GM18870 (cell line): ENCODE results near the gene CPAMD8.

ENCODE experiments used
- ATAC-seq: cut with Tn5 transposase; IDR thresholded peaks from one replicate; pipeline ENCODE4 v1.9.1; 2021; ENCODE audit warnings: moderate library complexity; ENCODE audit not compliant: unreplicated experiment

The CPAMD8 gene

DNA sequence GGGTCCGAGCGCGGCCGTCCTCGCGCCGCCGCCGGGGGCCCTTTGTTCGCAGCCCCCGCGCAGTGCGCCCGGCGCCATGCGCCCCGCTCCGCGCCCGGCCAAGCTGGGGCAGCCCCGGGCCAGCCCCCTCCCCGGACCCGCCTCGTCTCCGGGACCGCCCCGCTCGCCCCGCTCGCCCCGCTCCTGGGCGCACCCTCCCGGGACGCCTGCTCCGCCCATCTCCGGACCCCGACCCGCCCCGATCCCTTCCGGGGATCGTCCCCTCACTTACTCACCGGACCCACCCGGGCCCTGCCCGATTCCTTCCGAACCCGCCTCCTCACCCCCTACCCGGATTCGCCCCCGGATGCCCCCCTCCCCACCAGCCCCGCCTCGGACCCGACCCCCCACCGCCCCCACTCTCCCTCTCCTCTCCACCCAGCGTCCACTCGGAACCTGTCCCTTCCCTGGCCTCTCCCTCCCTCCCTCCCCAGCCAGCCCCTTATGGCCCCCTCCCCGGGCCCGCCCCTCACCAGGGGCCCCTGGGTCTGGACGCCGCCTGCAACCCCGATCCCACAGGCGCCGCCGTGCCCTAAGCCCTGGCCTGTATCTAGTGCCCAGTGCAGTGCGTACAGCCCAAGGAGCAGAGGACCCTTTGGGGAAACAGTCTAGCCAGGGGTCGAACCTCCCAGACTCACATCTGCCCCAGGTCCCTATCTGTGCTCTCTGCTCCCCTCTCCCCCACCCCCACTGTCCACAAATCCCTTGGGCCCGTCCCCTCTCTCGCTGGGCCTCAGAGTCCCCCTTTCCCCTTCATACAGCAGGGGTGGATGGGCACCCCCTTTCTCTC is at the start of gene CPAMD8:
CPAMD8 (minus strand) TSS at position 105 of the 829 bp plus-strand sequence. CDS start 168 bp downstream, outside the sequence.
- no peak for ATAC-seq

DNA sequence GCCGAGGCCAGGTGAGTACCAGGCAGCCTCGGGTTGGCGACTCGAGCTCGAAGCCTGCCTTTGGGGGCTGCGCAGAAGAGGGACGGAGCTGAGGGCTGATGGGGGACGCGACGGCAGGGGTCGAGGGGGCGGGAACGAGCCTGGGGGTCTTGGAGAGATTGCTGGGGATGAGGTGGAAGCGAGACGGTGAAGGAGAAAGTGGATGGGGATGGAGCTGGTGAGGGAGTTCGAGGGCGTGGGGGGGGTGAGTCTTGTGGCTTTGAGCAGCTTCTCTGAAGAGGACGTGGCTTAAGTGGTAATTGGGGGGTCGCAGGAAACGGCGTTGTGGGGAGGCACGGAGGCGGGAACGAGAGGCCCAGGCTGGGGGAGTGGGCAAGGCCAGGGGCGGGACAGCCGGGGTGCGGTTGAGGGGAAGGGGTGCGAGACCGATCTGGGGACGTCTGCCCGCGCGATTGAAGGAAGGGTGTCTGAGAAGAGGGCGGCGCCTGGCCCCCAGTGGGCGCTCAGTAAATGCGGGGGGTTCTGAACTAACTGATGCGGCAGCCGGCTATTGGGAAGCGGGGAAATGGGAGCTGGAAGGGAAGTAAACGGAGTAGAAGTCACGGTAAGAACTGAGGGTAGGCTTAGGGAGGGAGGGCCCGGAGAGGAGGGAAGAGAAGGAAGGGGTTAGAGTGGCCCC is 49.4 kb upstream of the CPAMD8 start:
- ATAC-seq: no peak

DNA sequence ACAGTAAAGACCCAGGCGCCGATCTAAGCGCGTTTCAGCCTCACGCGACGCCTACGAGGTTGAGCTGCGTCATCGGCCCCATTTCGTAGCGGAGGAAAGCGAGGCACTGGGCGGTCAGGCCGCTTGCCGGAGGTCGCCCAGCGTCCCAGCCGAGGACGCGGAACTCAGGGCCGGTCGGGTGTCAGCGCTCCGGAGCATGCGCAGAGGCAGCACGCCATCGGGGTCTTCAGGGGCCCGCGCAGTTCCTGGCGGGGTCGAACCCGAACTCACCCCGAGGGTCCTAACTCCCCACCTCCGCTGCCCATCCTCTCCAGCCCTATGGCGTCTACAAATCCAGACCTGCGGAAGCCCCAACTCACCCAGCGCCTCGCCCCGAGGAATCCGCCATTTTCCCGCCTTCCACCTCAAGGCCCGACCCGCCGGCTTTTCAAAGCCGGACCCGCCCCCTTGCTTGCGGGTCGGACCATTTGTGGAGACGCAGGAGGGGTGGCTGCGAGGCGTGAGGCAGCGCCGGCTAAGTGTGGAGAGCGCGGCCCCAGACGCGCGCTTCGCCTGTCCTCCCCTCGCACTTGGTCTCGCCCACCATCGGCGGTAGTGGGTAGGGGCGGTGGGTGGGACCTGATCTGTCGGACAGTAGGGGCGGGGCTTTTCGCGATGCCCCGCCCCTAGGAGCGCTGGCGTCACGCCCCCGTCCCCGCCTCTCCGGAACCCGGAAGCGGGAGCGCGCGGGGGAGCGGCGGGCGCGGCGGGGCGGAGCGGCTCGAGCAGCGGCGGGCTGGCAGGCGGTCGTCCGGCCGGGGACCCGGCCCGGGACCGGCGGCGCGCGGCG is 48.6 kb upstream of the CPAMD8 start, which contains the start of the genes HAUS8 and MYO9B:
HAUS8 (minus strand) TSS at position 418 of the 829 bp plus-strand sequence; CDS start at position 388, 30 bp downstream.
MYO9B (plus strand) TSS at position 743 of the 829 bp plus-strand sequence. CDS start 25,941 bp downstream, outside the sequence.
- ATAC-seq: peak; percentile 56

DNA sequence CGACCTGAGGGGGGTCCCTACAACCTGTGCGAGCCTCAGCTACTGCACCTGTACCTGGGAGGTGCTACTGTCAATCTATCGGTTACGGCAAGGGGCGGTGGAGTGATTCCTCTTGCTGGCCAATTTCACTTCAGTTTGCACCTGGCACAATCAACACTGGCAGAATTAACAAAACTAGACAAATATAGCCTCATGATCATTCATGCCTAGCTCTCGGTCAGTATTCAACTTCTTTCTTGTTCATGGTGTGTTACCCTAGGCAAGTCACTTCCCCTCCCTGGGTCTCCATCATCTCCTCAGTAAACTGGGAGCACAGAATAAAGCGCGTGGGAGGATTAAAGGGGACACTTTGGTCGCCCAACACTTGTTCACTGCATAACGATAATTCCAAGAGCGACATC is 48.0 kb upstream of the CPAMD8 start:
- ATAC-seq: peak; percentile 2

DNA sequence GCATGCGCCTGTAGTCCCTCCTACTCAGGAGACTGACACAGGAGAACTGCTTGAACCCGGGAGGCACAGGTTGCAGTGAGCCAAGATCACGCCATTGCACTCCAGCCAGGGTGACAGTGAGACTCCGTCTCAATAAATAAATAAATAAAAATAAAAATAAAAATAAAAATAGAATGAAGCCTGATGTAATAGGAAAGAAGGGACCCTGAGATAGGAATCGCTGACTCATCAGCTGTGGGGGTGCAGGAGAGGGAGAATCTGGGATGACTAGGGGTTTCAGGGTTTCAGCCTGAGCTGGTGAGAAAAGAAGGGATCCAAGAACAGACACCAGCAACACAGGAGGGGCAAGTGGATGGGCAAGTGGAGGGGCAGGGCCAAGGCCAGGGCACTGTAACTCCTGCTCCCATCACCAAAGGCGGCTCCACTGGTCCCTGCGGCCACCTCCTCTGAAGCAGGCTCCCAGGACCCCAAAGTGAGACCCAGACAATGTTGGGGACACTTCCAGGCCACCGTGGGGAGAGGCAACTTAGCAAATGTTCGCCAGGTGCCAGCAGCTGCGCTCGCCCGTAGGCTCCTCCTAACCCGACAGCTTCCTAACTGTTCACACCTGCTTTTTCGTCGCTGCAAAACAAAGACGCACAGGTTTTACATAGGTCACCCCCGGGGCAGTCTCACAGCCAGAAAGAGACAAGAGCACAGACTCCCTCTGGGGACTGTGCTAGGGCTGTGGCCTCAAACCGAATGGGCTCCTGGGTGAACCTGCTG is 47.4 kb upstream of the CPAMD8 start:
- no peak for ATAC-seq

DNA sequence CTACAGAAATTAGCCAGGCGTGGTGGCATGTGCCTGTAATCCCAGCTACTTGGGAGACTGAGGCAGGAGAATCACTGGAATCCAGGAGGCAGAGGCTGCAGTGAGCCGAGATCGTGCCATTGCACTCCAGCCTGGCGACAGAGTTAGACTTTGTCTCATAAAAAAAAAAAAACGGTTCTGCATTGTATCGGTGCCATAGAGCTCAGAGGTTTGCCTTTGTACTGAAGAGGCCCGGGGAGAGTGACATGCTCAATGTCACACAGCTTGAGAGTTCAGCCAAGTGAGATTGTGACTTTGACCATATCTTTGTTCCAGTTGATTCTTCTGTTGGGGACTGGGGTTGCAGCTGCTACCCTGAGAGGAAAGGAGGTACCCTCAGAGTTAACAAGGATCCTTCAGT is 44.3 kb upstream of the CPAMD8 start:
- ATAC-seq: no peak

DNA sequence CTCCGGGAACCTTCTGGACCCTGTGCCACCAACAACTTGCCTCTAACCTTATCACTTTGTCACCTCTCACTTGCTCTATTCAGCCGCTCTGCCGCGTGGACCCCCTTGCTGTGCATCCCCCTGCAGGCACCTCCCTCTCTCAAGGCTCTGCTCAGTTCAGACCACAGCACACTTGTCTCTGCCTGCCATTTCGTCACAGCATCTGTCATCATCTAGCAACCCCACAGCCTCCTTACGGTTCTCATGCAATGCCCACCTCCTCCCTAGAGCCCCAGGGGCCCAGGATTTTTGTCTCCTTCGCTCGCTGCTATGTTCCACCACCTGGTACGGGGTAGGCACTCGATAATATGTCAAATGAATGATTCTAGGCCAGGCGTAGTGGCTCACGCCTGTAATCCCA is 43.8 kb upstream of the CPAMD8 start:
- no peak for ATAC-seq

DNA sequence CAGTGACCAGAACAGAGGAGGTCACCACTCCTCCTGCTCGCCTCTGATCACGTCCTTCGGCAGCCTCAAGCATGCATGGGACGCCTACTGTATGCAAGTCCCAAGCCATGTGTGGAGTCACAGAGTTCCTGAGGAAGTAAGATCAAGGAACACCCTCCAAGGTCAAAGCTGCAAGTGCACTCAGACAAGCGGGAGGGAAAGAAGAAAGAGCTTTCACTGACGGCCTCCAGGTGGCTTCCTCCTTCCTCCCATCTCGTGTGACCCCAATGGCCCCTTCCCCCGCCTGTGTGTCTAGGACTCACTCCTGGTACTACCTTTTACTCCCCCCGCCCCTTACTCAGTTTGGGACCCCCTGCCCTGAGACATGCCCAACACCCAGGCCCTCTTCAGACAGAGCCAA is 42.6 kb upstream of the CPAMD8 start:
- ATAC-seq: no peak

DNA sequence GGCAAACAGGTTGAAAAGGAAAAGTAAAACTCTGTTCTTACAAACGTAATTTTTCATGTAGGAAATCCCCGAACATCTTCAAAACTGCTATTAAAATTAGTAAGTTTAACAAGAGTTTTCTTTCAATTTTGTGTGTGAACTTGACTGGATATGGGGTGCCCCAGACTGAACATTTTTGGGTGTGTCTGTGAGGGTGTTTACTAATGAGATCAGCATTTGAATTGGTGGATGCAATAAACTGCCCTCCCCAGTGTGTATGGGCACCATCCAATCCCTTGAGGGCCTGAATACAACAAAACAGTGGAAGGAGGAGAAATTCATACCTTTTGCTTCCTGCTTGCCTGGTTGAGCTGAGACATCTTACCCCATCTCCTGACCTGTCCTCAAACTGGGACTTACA is 36.8 kb upstream of the CPAMD8 start:
- ATAC-seq: no peak

DNA sequence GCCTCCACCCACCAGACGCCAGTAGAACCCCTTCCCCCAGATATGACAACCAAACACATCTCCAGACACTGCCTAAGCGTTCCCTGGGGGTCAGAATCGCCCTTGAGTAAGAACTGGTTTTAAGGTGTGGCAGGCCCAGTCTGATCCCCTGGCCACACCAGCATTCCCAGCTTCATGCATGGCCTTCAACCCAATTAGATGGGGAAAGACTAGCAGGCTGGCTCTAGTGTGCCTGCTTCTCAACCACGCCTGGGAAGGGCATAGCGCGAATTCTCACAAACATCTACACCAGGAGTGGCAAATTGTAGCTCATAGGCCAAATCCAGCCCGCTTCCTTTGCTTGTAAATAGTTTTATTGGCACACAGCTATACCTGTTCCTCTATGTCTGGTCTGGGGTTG is 35.1 kb upstream of the CPAMD8 start:
- ATAC-seq: no peak

DNA sequence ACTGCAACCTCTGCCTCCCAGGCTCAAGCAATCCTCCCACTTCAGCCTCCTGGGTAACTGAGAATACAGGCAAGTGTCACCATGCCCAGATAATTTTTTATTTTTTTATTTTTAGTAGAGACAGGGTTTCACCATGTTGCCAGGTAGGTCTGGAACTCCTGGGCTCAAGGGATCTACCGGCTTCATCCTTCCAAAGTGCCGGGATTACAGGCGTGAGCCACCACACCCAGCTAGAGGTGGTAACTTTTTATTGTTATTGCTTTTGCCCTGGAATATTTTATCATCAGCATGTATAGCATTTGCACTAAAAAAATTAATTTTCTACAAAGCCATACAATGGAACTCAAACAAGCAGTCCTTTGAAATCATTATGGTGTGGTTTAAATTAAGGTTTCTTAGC is 34.6 kb upstream of the CPAMD8 start:
- ATAC-seq: no peak

DNA sequence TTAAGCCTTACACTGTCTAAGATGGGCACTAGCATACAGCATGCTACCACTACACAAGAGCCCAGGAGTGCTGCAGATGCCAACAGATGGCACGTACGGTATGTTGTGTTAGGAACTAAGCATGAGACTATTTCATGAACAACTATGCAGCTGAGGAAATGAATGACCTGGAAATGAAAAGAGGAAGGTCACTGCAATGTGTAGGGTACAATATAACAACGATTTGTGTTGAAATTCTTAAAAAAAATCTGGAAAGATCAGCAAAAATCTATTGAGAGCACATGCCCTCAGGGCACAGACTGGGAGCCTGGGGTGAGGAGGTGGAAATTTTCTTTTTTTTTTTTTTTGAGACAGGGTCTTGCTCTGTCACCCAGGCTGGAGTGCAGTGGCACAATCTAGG is 34.2 kb upstream of the CPAMD8 start:
- no peak for ATAC-seq

DNA sequence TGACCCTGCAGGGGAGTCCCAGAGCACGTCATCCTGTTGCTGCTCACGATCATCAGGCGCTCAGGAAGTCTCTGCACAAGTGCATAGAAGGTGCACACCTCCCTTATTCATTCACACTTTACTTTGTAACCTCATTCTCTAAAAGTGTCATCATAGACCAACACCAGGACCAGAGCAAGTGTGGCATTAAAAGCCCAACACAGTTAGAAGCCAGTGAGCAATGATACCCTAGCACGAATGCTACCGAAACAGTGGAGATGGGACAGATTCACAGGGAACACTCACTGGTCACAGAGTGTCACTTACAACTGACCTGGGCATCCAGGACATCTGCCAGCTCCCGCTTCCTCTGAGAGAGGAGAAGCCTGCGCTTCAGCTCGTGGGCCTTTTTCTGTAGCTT is 31.6 kb upstream of the CPAMD8 start:
- no peak for ATAC-seq

DNA sequence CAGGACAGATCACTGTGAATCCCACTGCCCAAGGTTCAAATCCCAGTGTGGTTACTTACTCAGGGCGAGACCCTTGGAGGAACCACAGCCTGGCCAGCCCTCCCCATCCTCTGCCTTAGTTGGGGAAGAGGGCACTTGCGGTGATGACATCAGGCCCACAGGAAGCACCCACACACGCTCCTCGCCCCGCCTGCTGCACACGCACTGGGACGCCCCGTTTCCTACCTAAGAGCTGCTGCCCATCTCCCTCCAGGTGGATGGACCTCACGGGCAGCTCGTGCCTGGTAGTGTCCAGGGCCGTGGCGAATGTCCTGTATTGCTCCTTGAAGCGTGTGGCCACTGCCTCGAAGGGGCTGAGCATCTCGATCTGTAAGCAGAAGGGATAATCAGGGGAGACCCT is 29.0 kb upstream of the CPAMD8 start:
- ATAC-seq: no peak

DNA sequence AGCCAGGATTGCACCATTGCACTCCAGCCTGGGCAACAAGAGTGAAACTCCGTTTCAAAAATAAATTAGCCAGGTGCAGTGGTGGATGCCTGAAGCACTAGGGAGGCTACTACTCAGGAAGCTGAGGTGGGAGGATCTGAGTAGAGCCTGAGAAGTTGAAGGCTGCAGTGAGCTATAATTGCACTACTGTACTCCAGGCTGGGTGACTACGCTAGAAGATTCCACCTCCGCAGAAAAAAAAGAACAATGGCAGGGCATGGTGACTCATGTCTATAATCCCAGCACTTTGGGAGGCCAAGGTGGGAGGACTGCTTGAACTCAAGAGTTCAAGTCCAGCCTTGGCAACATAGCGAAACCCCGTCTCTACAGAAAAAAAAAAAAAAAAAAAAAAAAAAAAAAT is 28.1 kb upstream of the CPAMD8 start:
- no peak for ATAC-seq

DNA sequence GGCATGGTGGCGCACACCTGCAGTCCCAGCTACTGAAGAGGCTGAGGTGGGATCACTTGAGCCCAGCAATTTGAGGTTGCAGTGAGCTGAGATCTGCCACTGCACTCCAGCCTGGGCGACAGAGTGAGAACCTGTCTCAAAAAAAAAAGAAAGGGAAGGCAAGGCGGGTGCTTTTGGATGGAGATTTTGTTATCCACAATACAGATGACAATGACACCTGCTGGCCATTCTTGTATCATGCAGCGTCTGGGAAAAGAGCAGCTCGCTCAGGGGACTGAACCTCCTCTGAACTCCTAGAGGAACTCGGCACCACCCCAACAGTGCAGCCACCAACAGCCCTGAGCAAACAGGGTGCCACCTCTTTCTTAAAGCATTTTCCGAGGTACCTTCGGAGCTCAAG is 25.8 kb upstream of the CPAMD8 start:
- ATAC-seq: no peak

DNA sequence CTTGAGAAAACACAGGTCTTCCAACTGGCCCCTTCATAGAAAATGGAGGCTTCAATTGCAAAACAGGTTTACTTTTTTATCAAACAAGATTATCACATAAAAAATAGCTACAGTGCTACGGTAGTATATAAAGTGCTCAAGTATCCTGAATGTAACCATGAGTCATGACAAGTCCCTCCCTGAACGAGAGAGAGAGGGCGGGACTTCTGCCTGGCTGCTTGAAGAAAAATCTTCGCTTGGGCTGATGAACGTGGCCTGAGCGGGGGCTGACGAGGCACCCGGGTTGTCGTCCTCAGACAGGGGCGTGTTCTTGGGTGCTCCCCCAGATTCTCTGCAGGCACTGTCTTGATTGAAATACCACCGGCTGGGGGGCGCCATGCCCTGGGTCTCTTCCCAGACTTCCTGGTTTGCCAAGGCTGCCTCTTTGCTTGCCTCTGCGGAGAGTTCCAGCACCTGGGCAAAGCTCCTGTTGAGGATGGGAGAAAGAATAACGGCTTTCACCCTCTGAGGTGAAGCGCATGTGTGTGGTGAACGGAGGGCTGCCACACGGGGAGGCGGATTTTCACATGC is 23.2 kb upstream of the CPAMD8 start:
- no peak for ATAC-seq

DNA sequence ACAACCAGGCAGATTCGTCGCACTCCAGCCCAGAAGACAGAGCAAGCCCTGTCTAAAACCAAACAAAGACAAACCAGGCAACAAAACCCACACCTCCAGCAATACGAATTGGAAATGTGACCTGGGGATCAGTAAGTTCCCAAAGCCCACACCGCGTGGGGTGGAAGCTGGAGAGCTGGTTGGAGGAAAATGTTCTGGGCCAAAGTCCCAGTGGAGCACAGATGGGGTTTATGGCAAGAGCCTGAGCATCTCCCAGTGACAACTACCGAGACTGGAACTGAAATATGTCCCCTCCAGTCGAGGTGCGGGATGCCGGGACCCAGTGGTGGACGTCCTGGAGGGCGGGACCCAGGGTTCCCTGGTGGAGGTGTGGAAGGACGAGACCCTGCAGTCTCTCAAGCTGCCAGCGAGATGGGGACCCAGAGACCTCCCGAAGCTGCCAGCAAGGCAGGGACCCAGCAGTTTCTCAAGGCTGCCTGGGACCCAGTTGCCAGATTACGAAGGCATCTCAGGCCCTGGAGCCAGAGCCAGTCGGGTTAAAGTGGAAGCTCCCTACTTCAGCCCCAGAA is 22.4 kb upstream of the CPAMD8 start:
- ATAC-seq: no peak

DNA sequence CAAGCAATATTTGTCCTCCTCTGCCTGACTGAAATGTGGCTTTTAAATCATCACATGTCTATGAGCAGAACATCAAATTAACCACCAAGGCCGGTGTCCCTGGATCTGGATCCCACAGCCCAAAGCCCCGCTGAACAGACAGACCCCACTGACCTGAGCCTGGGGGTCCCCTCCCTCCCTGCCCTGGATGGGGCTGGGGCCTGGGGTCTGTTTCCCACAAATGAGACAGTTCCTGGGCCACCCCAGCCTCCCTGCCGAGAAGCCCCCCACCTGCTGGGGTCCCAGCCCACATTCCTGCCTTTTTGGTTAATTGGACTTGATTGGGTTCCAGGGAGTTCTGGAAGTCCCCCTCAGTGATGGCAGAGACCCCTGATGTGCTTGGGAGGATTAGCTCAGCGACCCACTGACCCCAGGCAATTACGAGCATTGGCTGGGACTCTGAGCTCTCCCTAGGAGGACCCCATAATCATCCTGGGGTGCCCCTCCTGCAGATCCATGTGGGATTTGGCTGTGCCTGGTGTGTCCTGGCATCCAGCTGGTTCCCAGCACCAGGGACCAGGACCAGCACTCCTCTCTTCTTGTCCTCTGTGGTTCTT is 19.4 kb upstream of the CPAMD8 start:
- ATAC-seq: no peak

DNA sequence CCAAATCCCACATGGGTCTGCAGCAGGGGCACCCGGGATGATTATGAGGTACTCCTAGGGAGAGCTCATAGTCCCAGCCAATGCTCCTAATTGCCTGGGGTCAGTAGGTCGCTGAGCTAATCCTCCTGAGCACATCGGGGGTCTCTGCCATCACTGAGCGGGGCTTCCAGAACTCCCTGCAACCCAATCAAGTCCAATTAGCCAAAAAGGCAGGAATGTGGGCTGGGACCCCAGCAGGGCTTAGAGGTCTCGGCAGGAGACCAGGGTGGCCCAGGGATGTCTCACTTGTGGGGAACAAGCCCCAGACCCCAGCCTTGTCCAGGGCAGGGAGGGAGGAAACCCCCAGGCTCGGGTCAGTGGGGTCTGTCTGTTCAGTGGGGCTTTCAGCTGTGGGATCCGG is 17.1 kb upstream of the CPAMD8 start:
- no peak for ATAC-seq
